Naive thymus-derived CD4-positive, alpha-beta T cell (primary cell): ENCODE data around the gene ZNF175. TPM values are rescaled to one million over a fixed set of nuclear protein-coding genes. Genes with fewer than 3 reads are reported as not detected.

ENCODE experiments used
- ATAC-seq: fragments of 150-1000 bp; cut with Tn5 transposase; 2 replicates; pipeline ENCODE4 v1.10.0; 2021; ENCODE audit warnings: mild to moderate bottlenecking, moderate library complexity
- CTCF ChIA-PET: fragments of 350-600 bp; sonication (Branson Sonifier 250); formaldehyde crosslinking; loops from one replicate; lab custom pipeline; 2021; ENCODE audit warnings: antibody characterized with exemption; lab: Charles Lee
- POLR2A ChIA-PET: fragments of 350-600 bp; sonication (Branson Sonifier 250); formaldehyde crosslinking; loops from one replicate; lab custom pipeline; 2021; ENCODE audit warnings: antibody characterized with exemption, inconsistent platforms; lab: Charles Lee
- DNase-seq, 9 donors: peaks; one replicate each; pipeline versions ENCODE4 v3.0.0 to v3.0.0-alpha.2; 2020 to 2022; ENCODE audit warnings: mixed read lengths in 1 of 9
- H3K27ac ChIP-seq: one replicate; pipeline ENCODE4 v1.7.0; 2013; ENCODE audit warnings: mild to moderate bottlenecking, low read depth, low read length, moderate library complexity
- H3K27me3 ChIP-seq, 2 donors: one replicate each; pipeline ENCODE4 v1.7.0; 2013; ENCODE audit warnings: low read length in 2 of 2, mild to moderate bottlenecking in 2 of 2, moderate library complexity in 2 of 2; ENCODE audit not compliant: control insufficient read depth in 2 of 2, insufficient read depth in 2 of 2
- H3K36me3 ChIP-seq, 3 experiments: 1 replicate in 2 of 3; 2 replicates in 1 of 3; pipeline ENCODE4 v1.7.0; 2013; ENCODE audit warnings: low read length in 3 of 3, mild to moderate bottlenecking in 3 of 3, moderate library complexity in 1 of 3; ENCODE audit not compliant: insufficient read depth in 3 of 3, control insufficient read depth in 2 of 3
- H3K4me1 ChIP-seq, 2 donors: one replicate each; pipeline ENCODE4 v1.7.0; 2013; ENCODE audit warnings: low read length in 2 of 2, mild to moderate bottlenecking in 2 of 2, moderate library complexity in 1 of 2; ENCODE audit not compliant: control insufficient read depth in 2 of 2, insufficient read depth in 2 of 2
- H3K4me3 ChIP-seq: 2 replicates; pipeline ENCODE4 v1.7.0; 2013; ENCODE audit warnings: mild to moderate bottlenecking, low read length
- H3K9me3 ChIP-seq, 3 experiments: 1 replicate in 2 of 3; 2 replicates in 1 of 3; pipeline ENCODE4 v1.7.0; 2013; ENCODE audit warnings: low read length in 3 of 3; ENCODE audit not compliant: control insufficient read depth in 2 of 3
- H3K27ac Mint-ChIP-seq, 9 donors: one replicate each; pipeline ENCODE4 v1.8.0; 2020 to 2022; ENCODE audit warnings: mixed read lengths in 9 of 9, mild to moderate bottlenecking in 8 of 9, moderate library complexity in 5 of 9, inconsistent platforms in 2 of 9
- H3K27me3 Mint-ChIP-seq, 5 donors: one replicate each; pipeline ENCODE4 v1.8.0; 2021 to 2022; ENCODE audit warnings: mixed read lengths in 5 of 5, mild to moderate bottlenecking in 1 of 5
- H3K36me3 Mint-ChIP-seq, 5 donors: one replicate each; pipeline ENCODE4 v1.8.0; 2020 to 2022; ENCODE audit warnings: mixed read lengths in 5 of 5, mild to moderate bottlenecking in 3 of 5, inconsistent platforms in 1 of 5
- H3K4me1 Mint-ChIP-seq, 7 donors: one replicate each; pipeline ENCODE4 v1.8.0; 2020 to 2022; ENCODE audit warnings: mixed read lengths in 7 of 7, mild to moderate bottlenecking in 3 of 7, inconsistent platforms in 1 of 7
- H3K4me3 Mint-ChIP-seq, 10 donors: one replicate each; pipeline ENCODE4 v1.8.0; 2020 to 2022; ENCODE audit warnings: mild to moderate bottlenecking in 10 of 10, mixed read lengths in 10 of 10, moderate library complexity in 6 of 10, inconsistent platforms in 2 of 10
- H3K9me3 Mint-ChIP-seq, 11 donors: one replicate each; pipeline ENCODE4 v1.8.0; 2020 to 2022; ENCODE audit warnings: mixed read lengths in 11 of 11, mild to moderate bottlenecking in 4 of 11, inconsistent platforms in 1 of 11, moderate library complexity in 1 of 11
- intact Hi-C, 2 donors: fragments of 100-400 bp; cut with micrococcal nuclease; formaldehyde crosslinking; loops; one replicate each; pipeline ENCODE4 v1.15.1; 2023
- polyA plus RNA-seq, 2 donors: library from polyadenylated mRNA; unstranded; fragments of 300-500 nt; fragmentation: Illumina TruSeq; gene quantifications; one replicate each; pipeline ENCODE4 v1.2.3, GENCODE V29; 2021
- total RNA-seq, 6 experiments: library from RNA in 5 of 6; stranded (reverse) in 5 of 6; gene quantifications; 1 replicate in 5 of 6; 2 replicates in 1 of 6; pipeline ENCODE4 v1.2.3 and lab custom pipeline; 2021 to 2026

ZNF175 gene
- total and polyA plus RNA-seq, 7 experiments from 2014 or later = 2.6 to 19.1 (median 7.1) TPM

DNA sequence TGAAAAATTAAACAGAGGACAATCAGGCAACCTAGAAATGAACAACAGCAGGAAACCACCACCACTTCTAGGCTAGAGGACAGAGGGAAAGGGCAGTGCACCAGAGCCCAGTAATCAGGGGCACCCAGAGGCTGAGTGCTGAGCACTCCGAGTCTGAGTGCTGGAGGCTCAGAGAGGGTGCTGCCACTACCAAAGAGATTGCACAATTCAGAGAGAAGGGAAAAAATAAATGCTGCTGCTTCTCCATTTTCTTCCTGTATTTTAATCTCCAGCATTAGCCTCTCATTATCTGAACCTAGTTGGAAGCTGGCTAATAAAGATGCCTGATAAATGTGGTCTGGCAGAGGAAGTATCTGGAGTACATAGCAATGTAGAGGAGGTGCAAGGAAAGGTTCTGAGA lies 11.8 kb upstream of the ZNF175 start:
- Histone ChIP-seq H3K27me3 (peaks cover 0 to 6% of the 10 kb centered on the region in 2 donors), H3K4me3 (no peak overlapping the region), H3K9me3 (no peaks in the 10 kb centered on the region), H3K27ac (no peak overlapping the region), H3K4me1 (no peaks in the 10 kb centered on the region), H3K36me3 (no peaks in the 10 kb centered on the region)
- intact Hi-C loops = no loop called here
- no peaks in the 10 kb centered on the region for H3K4me1 Mint-ChIP-seq
- H3K4me3 Mint-ChIP-seq = no peak overlapping the region
- no peak for DNase-seq
- peaks cover 0 to 13% (median 0%) of the 10 kb centered on the region in 11 donors for H3K9me3 Mint-ChIP-seq
- ChIA-PET CTCF (no interaction called here), POLR2A (no interaction called here)
- H3K27me3 Mint-ChIP-seq = peaks cover 32 to 77% (median 73%) of the 10 kb centered on the region in 5 donors
- peaks cover 0 to 4% (median 0%) of the 10 kb centered on the region in 5 donors for H3K36me3 Mint-ChIP-seq
- H3K27ac Mint-ChIP-seq = no peak overlapping the region
- ATAC-seq = no peak

DNA sequence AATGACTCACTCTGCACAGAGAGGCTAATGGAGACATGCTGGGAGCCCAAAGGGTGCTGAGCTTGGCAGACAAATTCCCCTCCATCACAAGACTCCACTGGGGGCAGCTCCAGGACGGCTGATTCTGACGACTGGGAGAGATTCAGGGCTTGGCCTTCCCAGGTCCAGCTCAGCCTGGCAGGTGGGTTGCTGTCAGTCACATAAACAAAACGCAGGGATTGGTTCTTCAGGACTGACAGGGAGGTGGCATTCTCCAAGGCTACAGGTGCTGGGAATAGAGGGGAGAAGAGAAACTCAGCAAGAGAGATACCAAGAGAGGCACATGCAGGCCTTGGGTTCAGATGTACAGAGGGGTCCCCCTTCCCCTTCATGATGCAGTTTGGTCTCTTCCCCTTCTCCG lies 10.7 kb upstream of the ZNF175 start:
- Histone ChIP-seq H3K27ac (no peak overlapping the region), H3K4me1 (no peaks in the 10 kb centered on the region), H3K27me3 (peaks cover 0 to 6% of the 10 kb centered on the region in 2 donors), H3K4me3 (no peak overlapping the region), H3K9me3 (no peaks in the 10 kb centered on the region), H3K36me3 (no peaks in the 10 kb centered on the region)
- Mint-ChIP-seq H3K27ac (no peak overlapping the region), H3K9me3 (peaks cover 0 to 6% (median 0%) of the 10 kb centered on the region in 11 donors), H3K27me3 (peaks cover 34 to 78% (median 76%) of the 10 kb centered on the region in 5 donors), H3K36me3 (peaks cover 0 to 4% (median 0%) of the 10 kb centered on the region in 5 donors), H3K4me3 (no peak overlapping the region), H3K4me1 (no peaks in the 10 kb centered on the region)
- ChIA-PET CTCF (no interaction called here), POLR2A (no interaction called here)
- ATAC-seq = no peak
- intact Hi-C loops = no loop called here
- no peak for DNase-seq

- Mint-ChIP-seq H3K4me1 (peaks cover 0 to 2% (median 0%) of the 10 kb centered on the region in 7 donors), H3K9me3 (peaks cover 0 to 10% (median 2%) of the 10 kb centered on the region in 11 donors), H3K4me3 (no peak overlapping the region), H3K36me3 (peaks cover 0 to 4% (median 0%) of the 10 kb centered on the region in 5 donors), H3K27ac (no peak overlapping the region), H3K27me3 (peaks cover 42 to 64% (median 58%) of the 10 kb centered on the region in 5 donors)
- Histone ChIP-seq H3K27ac (no peak overlapping the region), H3K9me3 (no peaks in the 10 kb centered on the region), H3K36me3 (no peaks in the 10 kb centered on the region), H3K4me1 (no peaks in the 10 kb centered on the region), H3K4me3 (no peak overlapping the region), H3K27me3 (no peaks in the 10 kb centered on the region)
- ChIA-PET CTCF (no interaction called here), POLR2A (no interaction called here)
- intact Hi-C loops = no loop called here
- no peak for DNase-seq
- ATAC-seq = peak; percentile 27
Measured at GRCh38 chr19:51564791-51565190, 6.3 kb upstream of the ZNF175 start.

GRCh38 chr19:51565583-51565982 lies 5.5 kb upstream of the ZNF175 start:
- Mint-ChIP-seq H3K4me1 (peaks cover 2 to 9% (median 4%) of the 10 kb centered on the region in 7 donors), H3K9me3 (peaks cover 0 to 10% (median 3%) of the 10 kb centered on the region in 11 donors), H3K27ac (no peak overlapping the region), H3K27me3 (peaks cover 37 to 58% (median 50%) of the 10 kb centered on the region in 5 donors), H3K36me3 (peaks cover 0 to 4% (median 2%) of the 10 kb centered on the region in 5 donors), H3K4me3 (peak overlapping the region in 1 of 10 donors; percentile 3)
- ATAC-seq = no peak
- no peak for DNase-seq
- CTCF ChIA-PET = no interaction called here
- Histone ChIP-seq H3K36me3 (no peaks in the 10 kb centered on the region), H3K27ac (no peak overlapping the region), H3K27me3 (no peaks in the 10 kb centered on the region), H3K4me3 (no peak overlapping the region), H3K9me3 (no peaks in the 10 kb centered on the region), H3K4me1 (peaks cover 2 to 4% of the 10 kb centered on the region in 2 donors)
- POLR2A ChIA-PET = interaction anchor here (0.8 kb wide), 1 partner anchor 29 kb away, joined by 3 read pairs; no protein-coding TSS in a partner anchor
- intact Hi-C loops = no loop called here

- no peak overlapping the region for H3K4me3 Mint-ChIP-seq
- Histone ChIP-seq H3K27ac (no peak overlapping the region), H3K36me3 (no peaks in the 10 kb centered on the region), H3K9me3 (no peaks in the 10 kb centered on the region), H3K4me1 (peaks cover 7 to 8% of the 10 kb centered on the region in 2 donors), H3K4me3 (no peak overlapping the region), H3K27me3 (no peaks in the 10 kb centered on the region)
- no peak overlapping the region for H3K27ac Mint-ChIP-seq
- intact Hi-C loops = no loop called here
- peaks cover 0 to 10% (median 3%) of the 10 kb centered on the region in 11 donors for H3K9me3 Mint-ChIP-seq
- DNase-seq = no peak
- ChIA-PET POLR2A (no interaction called here), CTCF (no interaction called here)
- no peak for ATAC-seq
- peaks cover 35 to 48% (median 40%) of the 10 kb centered on the region in 5 donors for H3K27me3 Mint-ChIP-seq
- peaks cover 6 to 20% (median 13%) of the 10 kb centered on the region in 7 donors for H3K4me1 Mint-ChIP-seq
- H3K36me3 Mint-ChIP-seq = peaks cover 2 to 8% (median 4%) of the 10 kb centered on the region in 5 donors
Measured at GRCh38 chr19:51566489-51567100, 4.5 kb upstream of the ZNF175 start.

DNA sequence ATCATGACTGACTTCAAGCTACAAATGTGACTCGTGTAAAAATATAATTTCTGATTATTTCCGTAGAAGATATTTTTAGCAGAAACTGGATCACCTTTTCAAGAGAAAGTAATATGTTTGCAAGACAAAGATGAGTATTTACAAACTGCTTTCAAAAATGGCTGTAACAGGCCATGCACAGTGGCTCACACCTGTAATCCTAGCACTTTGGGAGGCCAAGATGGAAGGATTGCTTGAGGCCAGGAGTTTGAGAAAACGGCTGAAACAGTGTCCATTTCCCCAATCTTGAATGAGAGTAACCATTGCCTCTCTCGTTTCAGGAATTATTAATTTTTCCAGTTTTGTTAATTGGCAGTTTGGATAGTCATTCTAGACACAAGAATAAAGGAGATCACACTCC lies 3.5 kb upstream of the ZNF175 start:
- Histone ChIP-seq H3K36me3 (no peaks in the 10 kb centered on the region), H3K4me1 (peaks cover 10 to 11% of the 10 kb centered on the region in 2 donors), H3K27me3 (no peaks in the 10 kb centered on the region), H3K4me3 (no peak overlapping the region), H3K27ac (no peak overlapping the region), H3K9me3 (no peaks in the 10 kb centered on the region)
- Mint-ChIP-seq H3K27ac (no peak overlapping the region), H3K4me3 (no peak overlapping the region), H3K9me3 (peaks cover 0 to 7% (median 1%) of the 10 kb centered on the region in 11 donors), H3K36me3 (peaks cover 3 to 12% (median 10%) of the 10 kb centered on the region in 5 donors), H3K27me3 (peaks cover 30 to 43% (median 35%) of the 10 kb centered on the region in 5 donors), H3K4me1 (peaks cover 13 to 29% (median 22%) of the 10 kb centered on the region in 7 donors)
- ATAC-seq (no peak), DNase-seq (no peak)
- ChIA-PET POLR2A (no interaction called here), CTCF (no interaction called here)
- intact Hi-C loops = no loop called here
